H9 (cell line): ENCODE data around the gene EML1. TPM values are rescaled to one million over a fixed set of nuclear protein-coding genes. Genes with fewer than 3 reads are reported as not detected.

Experiments
- DNase-seq: peaks from one replicate; pipeline ENCODE4 v3.0.0-alpha.2; 2017
- H2AFZ ChIP-seq: one replicate; pipeline ENCODE4 v1.6.1; 2013; ENCODE audit warnings: mild to moderate bottlenecking, low read length, control low read depth, moderate library complexity
- H2AK5ac ChIP-seq: 2 replicates; pipeline ENCODE4 v1.6.1; 2013; ENCODE audit warnings: low read length, control low read depth, mixed read lengths; ENCODE audit not compliant: insufficient read length
- H2BK120ac ChIP-seq: one replicate; pipeline ENCODE4 v1.6.1; 2013; ENCODE audit warnings: low read depth, mild to moderate bottlenecking, low read length, control low read depth, inconsistent platforms; ENCODE audit not compliant: poor library complexity, severe bottlenecking
- H2BK12ac ChIP-seq: 2 replicates; pipeline ENCODE4 v1.6.1; 2013; ENCODE audit warnings: low read length, control low read depth, mixed read lengths, low read depth; ENCODE audit not compliant: insufficient read length
- H2BK15ac ChIP-seq: 2 replicates; pipeline ENCODE4 v1.6.1; 2013; ENCODE audit warnings: low read depth, low read length, control low read depth
- H2BK20ac ChIP-seq: one replicate; pipeline ENCODE4 v1.6.1; 2013; ENCODE audit warnings: low read depth, mild to moderate bottlenecking, low read length, control low read depth, inconsistent platforms; ENCODE audit not compliant: poor library complexity, severe bottlenecking
- H2BK5ac ChIP-seq: 2 replicates; pipeline ENCODE4 v1.6.1; 2013; ENCODE audit warnings: low read length, control low read depth, mixed read lengths; ENCODE audit not compliant: insufficient read length
- H3K14ac ChIP-seq: 2 replicates; pipeline ENCODE4 v1.6.1; 2013; ENCODE audit warnings: low read length, control low read depth; ENCODE audit not compliant: insufficient read depth
- H3K18ac ChIP-seq: 2 replicates; pipeline ENCODE4 v1.6.1; 2013; ENCODE audit warnings: low read depth, mild to moderate bottlenecking, mixed read lengths, low read length, control low read depth; ENCODE audit not compliant: insufficient read length
- H3K23ac ChIP-seq: 2 replicates; pipeline ENCODE4 v1.6.1; 2013; ENCODE audit warnings: low read length, control low read depth, mixed read lengths, low read depth; ENCODE audit not compliant: insufficient read length
- H3K23me2 ChIP-seq: 2 replicates; pipeline ENCODE4 v1.6.1; 2013; ENCODE audit warnings: low read depth, mild to moderate bottlenecking, mixed read lengths, low read length, control low read depth; ENCODE audit not compliant: insufficient read length, poor library complexity, severe bottlenecking
- H3K27ac ChIP-seq: 2 replicates; pipeline ENCODE4 v1.5.1; 2013; ENCODE audit warnings: low read length, control low read depth, mixed read lengths, low read depth; ENCODE audit not compliant: insufficient read length
- H3K27me3 ChIP-seq: 2 replicates; pipeline ENCODE4 v1.6.1; 2013; ENCODE audit warnings: low read length, control low read depth, inconsistent platforms; ENCODE audit not compliant: insufficient read depth
- H3K4ac ChIP-seq: 2 replicates; pipeline ENCODE4 v1.6.1; 2013; ENCODE audit warnings: low read depth, mild to moderate bottlenecking, control low read depth, inconsistent platforms, low read length, moderate library complexity
- H3K4me1 ChIP-seq: 2 replicates; pipeline ENCODE4 v1.6.1; 2013; ENCODE audit warnings: low read length, control low read depth, inconsistent platforms; ENCODE audit not compliant: insufficient read depth
- H3K4me2 ChIP-seq: 2 replicates; pipeline ENCODE4 v1.6.1; 2013; ENCODE audit warnings: low read length, control low read depth, mixed read lengths; ENCODE audit not compliant: insufficient read length, insufficient read depth
- H3K56ac ChIP-seq: 2 replicates; pipeline ENCODE4 v1.6.1; 2013; ENCODE audit warnings: low read depth, mild to moderate bottlenecking, mixed read lengths, low read length, control low read depth; ENCODE audit not compliant: insufficient read length
- H3K79me1 ChIP-seq: 2 replicates; pipeline ENCODE4 v1.6.1; 2013; ENCODE audit warnings: low read depth, mild to moderate bottlenecking, moderate library complexity, low read length, control low read depth, inconsistent platforms; ENCODE audit not compliant: insufficient read depth, poor library complexity, severe bottlenecking
- H3K79me2 ChIP-seq: 2 replicates; pipeline ENCODE4 v1.6.1; 2013; ENCODE audit warnings: low read length, control low read depth, inconsistent platforms; ENCODE audit not compliant: insufficient read depth
- H3K9ac ChIP-seq: 2 replicates; pipeline ENCODE4 v1.6.1; 2013; ENCODE audit warnings: low read length, control low read depth, mixed read lengths; ENCODE audit not compliant: insufficient read length; ENCODE audit errors: extremely low read depth
- H3K9me3 ChIP-seq: one replicate; pipeline ENCODE4 v1.6.1; 2013; ENCODE audit warnings: low read depth, low read length, inconsistent platforms; ENCODE audit not compliant: control insufficient read depth
- H3T11ph ChIP-seq: one replicate; pipeline ENCODE4 v1.6.1; 2013; ENCODE audit warnings: mild to moderate bottlenecking, low read length, control low read depth, inconsistent platforms
- H4K20me1 ChIP-seq: one replicate; pipeline ENCODE4 v1.6.1; 2013; ENCODE audit not compliant: control insufficient read depth, insufficient read length, insufficient read depth
- H4K5ac ChIP-seq: 2 replicates; pipeline ENCODE4 v1.6.1; 2013; ENCODE audit warnings: low read depth, mild to moderate bottlenecking, mixed read lengths, low read length, control low read depth; ENCODE audit not compliant: insufficient read length
- H4K8ac ChIP-seq: replicated peaks from 2 replicates; pipeline ENCODE4 v1.6.1; 2013; ENCODE audit warnings: low read length, control low read depth, mixed read lengths, low read depth; ENCODE audit not compliant: insufficient read length
- H4K91ac ChIP-seq: 2 replicates; pipeline ENCODE4 v1.6.1; 2013; ENCODE audit warnings: low read depth, mild to moderate bottlenecking, moderate library complexity, mixed read lengths, low read length, control low read depth; ENCODE audit not compliant: insufficient read length
- H3K27ac Mint-ChIP-seq, 3 experiments: 2 replicates in 2 of 3; 3 replicates in 1 of 3; pipeline ENCODE4 v1.8.0; 2020 to 2021; ENCODE audit warnings: mixed read lengths in 3 of 3, mild to moderate bottlenecking in 1 of 3, moderate library complexity in 1 of 3
- H3K27me3 Mint-ChIP-seq: 2 replicates; pipeline ENCODE4 v1.8.0; 2021; ENCODE audit warnings: low read depth, mild to moderate bottlenecking, moderate library complexity, mixed read lengths
- H3K36me3 Mint-ChIP-seq, 3 experiments: 2 replicates in 2 of 3; 3 replicates in 1 of 3; pipeline ENCODE4 v1.8.0; 2020 to 2021; ENCODE audit warnings: low read depth in 3 of 3, mixed read lengths in 3 of 3; ENCODE audit not compliant: insufficient read depth in 1 of 3
- H3K4me1 Mint-ChIP-seq, 2 experiments: 2 replicates each; pipeline ENCODE4 v1.8.0; 2020; ENCODE audit warnings: mixed read lengths in 2 of 2
- H3K4me3 Mint-ChIP-seq, 2 experiments: 2 replicates in 1 of 2; 3 replicates in 1 of 2; pipeline ENCODE4 v1.8.0; 2020 to 2021; ENCODE audit warnings: mild to moderate bottlenecking in 2 of 2, mixed read lengths in 2 of 2, moderate library complexity in 1 of 2
- H3K9me3 Mint-ChIP-seq, 2 experiments: 2 replicates in 1 of 2; 3 replicates in 1 of 2; pipeline ENCODE4 v1.8.0; 2020; ENCODE audit warnings: mild to moderate bottlenecking in 2 of 2, mixed read lengths in 2 of 2, moderate library complexity in 1 of 2
- WGBS: extraction: QIAGEN DNeasy Blood & Tissue Kit; methylation state at CpG from one replicate; pipeline ENCODE4 v1.1.7; 2013; ENCODE audit warnings: missing lambda C conversion rate, low lambda C conversion rate, mixed read lengths; ENCODE audit not compliant: insufficient read length; ENCODE audit errors: extremely low coverage; 5-methylcytosine and 5-hydroxymethylcytosine counted together
- total RNA-seq: library from RNA; stranded (reverse); gene quantifications from 2 replicates; pipeline ENCODE4 v1.2.1, GENCODE V29; 2021
- TF ChIP-seq, protein P1 (sequence below): fragments of 200-600 bp; sonication (generic); conservative IDR thresholded peaks from 3 replicates; pipeline ENCODE4 v1.8.0; 2021; ENCODE audit warnings: antibody characterized with exemption, mild to moderate bottlenecking

Gene EML1
- total RNA-seq, 1 experiment from 2014 or later: 16.7 TPM

DNA sequence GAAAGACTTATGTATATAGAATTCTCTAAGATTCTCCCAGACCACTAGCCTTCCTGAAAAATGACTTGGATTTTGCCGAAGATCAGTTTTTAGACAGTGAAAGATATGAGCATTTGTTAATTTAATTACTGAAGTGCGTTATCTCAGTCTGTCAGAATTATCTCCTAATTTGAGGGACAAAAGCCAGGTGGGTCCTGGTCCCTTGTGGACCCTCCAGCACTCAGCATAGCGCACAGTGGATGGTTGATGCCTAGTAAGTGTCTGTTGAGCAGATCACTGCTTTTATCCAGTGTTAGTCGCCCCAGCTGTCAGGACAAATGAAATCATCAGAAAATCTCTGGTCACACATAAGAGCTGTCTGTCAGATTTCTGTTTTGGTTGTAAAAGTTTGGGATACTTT lies 80.4 kb downstream of the EML1 start:
- Histone ChIP-seq H2BK12ac (no peak overlapping the region), H3K23ac (no peak overlapping the region), H3K18ac (no peak overlapping the region), H4K5ac (no peak overlapping the region), H4K20me1 (no peaks in the 10 kb centered on the region), H2BK5ac (no peak overlapping the region), H3K4ac (no peak overlapping the region), H2BK120ac (no peak overlapping the region), H3K4me1 (peaks cover 8% of the 10 kb centered on the region; the same call in 1 of the 2 replicates), H4K91ac (no peak overlapping the region), H2BK20ac (no peak overlapping the region), H2BK15ac (no peak overlapping the region), H4K8ac (no peak overlapping the region), H3K56ac (no peak overlapping the region), H3K9me3 (no peaks in the 10 kb centered on the region), H2AFZ (no peak overlapping the region), H3K23me2 (no peaks in the 10 kb centered on the region), H3K79me2 (no peaks in the 10 kb centered on the region), H3T11ph (no peak overlapping the region), H3K27ac (no peak overlapping the region), H3K14ac (no peak overlapping the region), H3K4me2 (no peak overlapping the region), H2AK5ac (no peak overlapping the region), H3K27me3 (no peaks in the 10 kb centered on the region), H3K79me1 (no peaks in the 10 kb centered on the region), H3K9ac (no peak overlapping the region)
- peaks cover 33% of the 10 kb centered on the region for H3K27me3 Mint-ChIP-seq
- no peak for DNase-seq
- peaks cover 0 to 9% (median 3%) of the 10 kb centered on the region in 3 experiments; a peak in 3 of 7 replicates for H3K36me3 Mint-ChIP-seq
- peak overlapping the region in 1 of 3 experiments; percentile 0; a peak in 1 of 7 replicates for H3K27ac Mint-ChIP-seq
- peaks cover 56 to 59% of the 10 kb centered on the region in 2 experiments for H3K4me1 Mint-ChIP-seq
- TF ChIP-seq, protein P1, sequence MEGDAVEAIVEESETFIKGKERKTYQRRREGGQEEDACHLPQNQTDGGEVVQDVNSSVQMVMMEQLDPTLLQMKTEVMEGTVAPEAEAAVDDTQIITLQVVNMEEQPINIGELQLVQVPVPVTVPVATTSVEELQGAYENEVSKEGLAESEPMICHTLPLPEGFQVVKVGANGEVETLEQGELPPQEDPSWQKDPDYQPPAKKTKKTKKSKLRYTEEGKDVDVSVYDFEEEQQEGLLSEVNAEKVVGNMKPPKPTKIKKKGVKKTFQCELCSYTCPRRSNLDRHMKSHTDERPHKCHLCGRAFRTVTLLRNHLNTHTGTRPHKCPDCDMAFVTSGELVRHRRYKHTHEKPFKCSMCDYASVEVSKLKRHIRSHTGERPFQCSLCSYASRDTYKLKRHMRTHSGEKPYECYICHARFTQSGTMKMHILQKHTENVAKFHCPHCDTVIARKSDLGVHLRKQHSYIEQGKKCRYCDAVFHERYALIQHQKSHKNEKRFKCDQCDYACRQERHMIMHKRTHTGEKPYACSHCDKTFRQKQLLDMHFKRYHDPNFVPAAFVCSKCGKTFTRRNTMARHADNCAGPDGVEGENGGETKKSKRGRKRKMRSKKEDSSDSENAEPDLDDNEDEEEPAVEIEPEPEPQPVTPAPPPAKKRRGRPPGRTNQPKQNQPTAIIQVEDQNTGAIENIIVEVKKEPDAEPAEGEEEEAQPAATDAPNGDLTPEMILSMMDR: no peak
- WGBS: no CpG with 5 or more reads among the region's 4 CpGs
- H3K9me3 Mint-ChIP-seq: no peaks in the 10 kb centered on the region; a peak in 1 of 5 replicates
- H3K4me3 Mint-ChIP-seq: no peak overlapping the region; a peak in 2 of 5 replicates
